HG03378 (cell line): ENCODE measurements around the gene CAVIN2.

ENCODE experiments used
- ATAC-seq: cut with Tn5 transposase; IDR thresholded peaks from one replicate; pipeline ENCODE4 v1.9.1; 2021; ENCODE audit warnings: mild to moderate bottlenecking, moderate library complexity; ENCODE audit not compliant: unreplicated experiment

CAVIN2 gene

DNA sequence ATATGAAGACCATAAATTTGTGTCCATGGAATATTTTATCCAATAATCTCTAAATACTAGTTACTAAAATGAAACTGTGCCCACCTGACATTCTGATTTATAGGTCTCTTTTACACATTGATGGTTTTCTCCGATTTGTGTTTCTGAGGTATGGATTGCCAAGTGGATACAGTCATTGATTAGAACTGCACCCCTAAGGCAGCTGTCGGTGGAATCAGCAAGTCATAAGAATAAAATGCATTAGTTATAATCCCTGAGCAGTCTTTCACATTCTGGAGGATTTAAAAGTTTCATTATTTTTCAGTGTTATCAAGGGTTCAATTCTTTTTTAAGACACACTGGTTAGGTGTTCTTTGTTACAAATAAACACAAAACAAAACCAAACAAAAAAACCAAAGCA lies 6.0 kb downstream of the CAVIN2 start:
- ATAC-seq = no peak

DNA sequence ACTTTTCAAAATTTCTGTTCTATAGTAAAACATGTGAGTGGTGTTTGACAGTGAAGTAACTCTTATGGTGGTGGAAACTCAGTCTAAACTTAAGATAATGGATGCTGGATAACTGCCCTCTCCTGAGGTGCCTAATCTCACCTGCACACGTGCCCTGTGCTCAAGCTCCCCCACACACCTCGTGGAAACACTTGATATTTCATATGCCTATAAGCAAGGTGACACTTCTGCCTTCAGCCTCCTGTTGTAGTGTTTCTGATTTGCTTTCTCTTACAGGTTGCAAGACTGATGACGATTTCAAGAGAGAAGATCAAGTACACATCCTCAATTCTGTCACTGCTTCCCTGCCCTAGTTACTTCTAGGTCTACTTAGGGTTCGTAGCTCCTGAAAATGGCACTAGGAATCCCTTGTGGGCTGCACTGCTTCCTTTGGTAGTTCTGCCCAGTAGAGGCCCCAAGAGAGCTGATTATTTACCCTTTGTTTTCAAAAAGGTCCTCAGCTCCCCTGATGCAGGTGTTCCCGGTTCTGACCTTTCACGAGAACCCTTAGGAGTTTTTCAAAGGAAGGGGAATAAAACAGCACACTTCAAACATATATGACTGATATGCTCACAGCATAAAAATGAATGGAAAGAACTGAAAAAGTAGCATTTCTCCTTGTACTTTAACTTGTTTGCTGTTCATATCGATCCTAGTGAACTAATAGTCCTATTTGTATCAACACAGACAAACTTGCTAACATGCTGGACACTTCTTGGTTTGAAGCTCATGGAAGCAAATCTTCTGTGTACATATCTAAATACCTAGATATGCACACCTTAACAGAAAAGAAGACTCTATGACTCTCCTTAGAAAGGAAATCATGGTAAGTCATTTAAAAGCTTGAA lies 6.7 kb downstream of the CAVIN2 start:
- ATAC-seq = no peak

DNA sequence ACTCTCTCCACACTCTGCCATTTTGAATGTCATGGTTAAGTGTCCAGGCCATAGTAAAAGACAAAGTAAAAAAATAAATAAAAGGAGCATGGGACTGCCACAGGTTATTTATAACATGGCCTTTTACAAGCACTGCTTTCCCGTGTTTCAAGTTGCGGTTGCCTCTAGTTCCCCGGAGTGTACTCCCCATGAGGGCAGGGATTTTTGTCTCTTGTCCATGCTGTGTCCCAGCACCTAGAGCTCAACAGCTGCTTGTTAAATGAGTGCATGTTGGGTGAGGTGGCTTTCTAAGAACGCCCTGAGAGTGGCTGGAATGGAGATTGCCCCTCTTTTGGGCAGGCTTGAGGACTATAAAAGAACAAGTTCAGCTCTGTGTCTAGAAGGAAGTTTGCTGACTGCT lies 8.4 kb downstream of the CAVIN2 start:
- ATAC-seq = no peak

DNA sequence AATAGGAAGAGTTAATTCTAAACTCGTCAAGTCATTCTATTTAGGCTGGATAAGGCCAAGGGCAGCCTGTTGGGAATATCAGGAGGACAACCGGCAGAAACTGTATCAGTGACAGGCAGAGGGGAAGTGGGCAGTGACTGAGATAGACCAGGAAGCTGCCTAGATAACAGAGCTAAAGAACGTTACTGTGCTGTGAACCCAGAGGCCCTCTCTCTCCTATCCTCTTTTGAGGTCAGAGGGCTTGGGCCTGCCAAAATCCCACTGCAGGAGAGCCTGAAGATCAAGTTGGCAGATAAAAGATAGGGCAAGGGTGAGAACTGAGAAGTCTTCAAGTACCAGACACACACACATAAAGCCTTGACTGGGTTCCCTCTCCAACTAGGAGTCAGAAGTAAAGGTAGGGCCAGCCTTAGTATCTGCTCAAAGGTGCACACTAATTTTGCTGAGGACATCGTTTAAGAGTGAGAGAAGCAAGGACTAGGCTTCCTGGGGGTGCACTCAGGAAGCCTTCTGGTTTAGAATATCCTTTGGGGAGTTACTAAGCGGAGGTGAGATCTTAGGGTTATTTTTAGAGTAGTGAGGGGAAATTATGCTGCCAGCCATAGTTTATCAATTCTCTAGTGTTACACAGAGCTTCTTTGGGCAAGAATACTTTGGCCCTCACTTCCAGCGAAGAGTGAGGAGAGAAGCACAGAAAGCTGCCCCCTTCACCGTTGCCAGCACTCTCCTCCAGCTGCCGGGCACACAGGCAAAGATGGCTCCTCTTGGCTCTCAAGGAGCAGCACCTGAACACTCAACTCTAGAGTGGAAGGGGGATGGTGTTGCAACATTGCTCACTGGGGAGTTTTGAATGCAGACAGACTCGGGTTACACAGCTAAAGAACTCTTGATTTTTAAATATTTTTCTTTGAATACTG lies 9.8 kb downstream of the CAVIN2 start:
- peak; percentile 49 for ATAC-seq

DNA sequence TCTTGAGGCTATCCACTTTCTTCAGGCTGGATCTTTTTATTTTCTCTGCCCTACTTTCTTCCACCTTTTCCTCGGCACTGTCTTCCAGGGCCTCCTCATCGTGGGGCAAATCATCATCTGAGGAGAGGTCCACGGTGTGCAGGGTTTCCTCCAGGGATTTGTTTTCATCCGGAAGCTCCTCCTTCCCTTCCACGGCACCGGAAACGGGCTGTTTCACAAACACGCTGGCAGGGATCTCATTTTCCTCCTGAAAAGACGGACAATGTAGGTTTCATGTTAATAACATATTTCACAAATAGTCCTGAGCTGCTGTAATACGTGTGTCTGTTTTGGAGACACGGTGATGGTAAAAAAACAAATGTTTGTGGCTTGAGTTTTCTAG lies 10.4 kb downstream of the CAVIN2 start:
- ATAC-seq = no peak

DNA sequence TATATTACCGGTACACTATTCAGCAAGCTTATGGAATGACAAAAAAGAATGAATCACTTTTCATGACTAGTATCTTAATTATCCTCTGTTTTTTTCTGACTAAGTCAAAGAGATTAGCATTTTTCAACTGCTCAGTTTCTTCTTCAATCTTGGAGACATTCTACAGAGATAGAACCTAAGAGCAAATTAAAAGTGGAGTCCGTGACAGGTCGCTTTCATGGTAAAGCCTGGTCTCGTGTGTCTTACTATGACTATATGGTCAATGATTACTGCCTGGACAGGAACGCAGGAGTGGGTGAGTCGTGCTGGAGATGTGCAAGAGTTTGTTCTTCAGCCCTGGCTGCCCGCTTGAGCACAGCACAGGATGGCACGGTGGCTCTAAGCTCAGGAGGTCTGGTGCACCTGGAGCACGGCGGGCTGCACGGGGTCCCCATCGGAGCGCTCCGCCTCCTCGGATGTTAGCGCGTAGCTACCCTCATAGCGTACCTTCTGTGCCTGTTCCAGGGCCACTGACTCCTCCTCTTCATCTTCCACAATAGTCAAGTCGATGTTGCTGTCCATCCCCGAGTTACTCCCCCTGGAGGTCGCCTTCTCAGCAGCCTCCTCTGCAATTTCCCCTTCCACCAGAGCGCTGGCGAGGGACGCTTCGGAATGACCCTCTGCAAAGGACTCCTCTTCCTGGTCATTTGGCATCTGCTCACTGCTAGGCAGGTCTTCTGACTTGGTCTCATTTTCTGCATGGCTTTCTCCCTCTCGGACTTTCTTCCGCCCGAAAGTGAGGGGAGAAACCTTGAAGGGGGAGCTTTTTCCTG lies 11.1 kb downstream of the CAVIN2 start:
- no peak for ATAC-seq

DNA sequence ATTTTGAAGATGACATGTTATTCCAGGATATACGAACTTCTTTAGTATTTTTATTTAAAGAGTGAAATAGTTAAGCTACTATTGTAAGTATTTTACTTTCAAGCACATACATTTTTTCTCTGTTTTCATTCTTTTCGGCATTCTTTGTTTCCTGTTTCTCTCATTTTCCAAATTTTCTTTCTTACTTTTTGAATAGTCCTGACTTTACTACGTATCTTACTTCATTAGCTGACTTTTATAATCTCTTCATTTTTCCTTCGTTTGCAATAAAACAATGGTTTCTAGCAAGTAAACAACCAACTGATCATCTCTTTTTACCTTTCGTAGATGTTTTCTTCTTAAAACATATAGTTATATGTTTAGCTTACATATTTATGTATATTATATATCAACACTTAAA lies 11.8 kb downstream of the CAVIN2 start:
- ATAC-seq = no peak

DNA sequence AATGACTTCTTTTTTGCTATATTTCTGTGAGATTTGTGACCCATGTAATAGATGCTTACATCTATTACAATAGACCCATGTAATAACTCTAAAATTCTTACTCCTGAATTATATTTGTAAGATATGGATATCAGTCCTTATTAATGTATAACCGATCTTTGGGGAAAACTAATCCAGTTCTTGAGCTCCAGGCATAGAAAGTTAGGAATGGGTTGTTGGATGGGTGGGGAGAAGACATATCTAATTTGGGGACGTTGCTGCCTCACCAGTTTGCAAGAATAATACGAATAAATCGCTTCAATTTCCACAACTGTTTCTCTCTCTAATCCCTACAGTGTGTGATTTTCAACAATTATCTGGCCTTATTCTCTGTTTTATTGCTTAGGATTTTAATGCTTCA lies 13.5 kb downstream of the CAVIN2 start:
- no peak for ATAC-seq

DNA sequence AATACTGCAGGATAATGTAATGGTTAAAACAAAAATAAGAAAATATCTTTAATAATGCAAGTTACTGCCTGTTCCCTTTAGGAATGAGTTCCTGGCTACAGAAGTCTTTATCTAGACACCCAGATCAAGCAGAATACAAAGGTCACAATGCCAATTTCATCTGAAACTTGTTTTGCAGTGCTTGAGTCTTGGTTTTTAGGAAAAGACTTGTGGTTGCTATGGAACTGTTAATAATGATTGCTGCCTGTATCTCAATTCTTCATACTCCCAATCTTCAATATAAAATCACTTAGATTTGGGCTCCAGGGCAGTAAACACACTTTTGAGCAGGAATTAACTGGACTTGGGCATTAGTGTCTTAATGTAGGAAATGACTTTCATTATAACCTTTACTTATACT lies 14.2 kb downstream of the CAVIN2 start:
- no peak for ATAC-seq

DNA sequence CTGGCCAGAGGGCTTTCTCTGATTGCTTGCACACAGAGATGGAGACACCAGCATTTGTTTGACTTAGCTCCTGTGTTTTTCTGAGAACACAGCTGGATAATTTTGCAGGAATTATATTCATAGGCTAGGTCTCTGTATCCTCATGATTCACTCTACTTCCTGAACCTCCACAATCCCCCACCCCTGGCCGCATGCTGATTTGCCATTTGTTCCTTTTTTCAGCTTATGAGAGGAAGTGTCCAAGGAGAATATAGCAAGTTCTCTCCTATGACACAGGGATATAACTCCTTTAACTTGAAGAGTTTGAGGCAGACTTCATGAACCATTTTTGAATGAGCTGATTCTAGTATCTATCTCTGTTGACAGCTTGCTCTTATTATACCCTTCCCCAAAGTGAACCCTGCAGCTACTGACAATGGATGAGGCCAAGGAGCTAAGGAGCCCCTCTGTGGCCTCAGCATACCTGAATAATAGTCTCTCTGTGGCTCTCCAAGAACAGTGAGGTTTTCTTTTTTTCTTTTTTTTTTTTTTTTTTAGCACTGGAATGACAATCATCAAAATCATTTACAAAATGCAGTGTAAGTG lies 15.4 kb downstream of the CAVIN2 start:
- no peak for ATAC-seq

DNA sequence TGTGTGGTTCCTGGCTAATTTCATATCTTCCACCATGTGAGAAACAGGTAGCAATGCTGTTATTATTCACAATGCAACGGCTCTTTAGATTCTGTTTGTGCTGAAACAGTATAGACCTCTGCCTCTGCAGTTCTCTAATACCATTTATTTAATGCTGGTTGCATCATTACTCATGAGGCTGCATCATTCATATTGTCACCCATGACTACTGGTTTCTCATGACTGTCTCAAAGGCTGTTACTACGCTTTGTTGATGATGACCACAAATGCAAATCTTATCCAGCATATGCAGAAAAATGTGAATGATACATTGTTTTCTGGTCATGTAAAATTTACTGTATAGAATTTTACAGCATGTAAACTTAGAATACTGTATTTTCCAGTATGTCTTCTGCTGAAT lies 22.5 kb downstream of the CAVIN2 start:
- no peak for ATAC-seq

DNA sequence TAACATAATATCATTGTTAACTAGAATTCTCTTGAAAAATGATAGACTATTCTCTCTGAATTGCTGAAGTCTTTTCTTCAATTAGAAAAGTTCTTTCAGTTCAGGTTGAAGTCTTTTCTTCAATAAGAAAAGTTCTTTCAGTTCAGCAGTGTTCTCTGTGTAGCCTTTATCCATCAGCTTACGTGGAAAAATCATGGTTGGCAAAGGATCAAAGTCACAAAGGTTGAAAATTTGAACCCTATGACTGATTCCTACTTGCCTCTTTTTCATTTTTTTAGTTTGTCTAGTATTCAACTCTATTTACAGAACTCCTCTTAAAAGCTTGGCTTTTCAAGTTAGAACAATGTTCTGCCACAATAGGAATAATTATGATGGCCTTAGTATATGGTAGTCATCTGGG lies 25.8 kb downstream of the CAVIN2 start:
- no peak for ATAC-seq

DNA sequence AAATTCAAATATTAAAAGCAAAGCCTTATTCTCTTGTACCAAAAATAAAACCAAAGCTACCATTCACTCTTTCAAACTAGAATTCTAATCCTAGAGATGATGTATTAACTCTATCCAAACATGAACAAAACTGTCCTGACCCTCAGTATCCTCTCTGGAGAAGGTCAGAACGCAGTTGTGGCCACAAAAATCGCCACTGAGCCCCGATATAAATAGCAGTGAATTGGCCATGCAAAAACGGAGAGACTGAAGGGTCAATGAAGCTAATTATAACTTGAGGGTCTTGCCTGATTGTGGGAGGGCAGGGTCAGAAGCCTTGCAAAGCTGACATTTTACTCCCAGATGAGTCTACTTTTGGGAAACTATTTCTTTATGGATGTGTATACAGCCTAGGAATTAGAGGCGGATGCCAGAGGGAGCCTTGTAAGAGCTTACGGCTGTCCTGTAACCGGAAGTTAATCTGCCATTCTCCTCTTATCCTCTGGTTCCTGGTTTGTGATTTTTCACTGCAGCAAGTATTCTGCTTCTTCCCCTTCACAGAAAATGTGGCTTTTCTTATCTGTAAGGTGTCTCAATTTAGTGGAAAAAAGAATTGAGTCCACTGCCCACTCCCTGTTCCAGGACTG lies 28.1 kb downstream of the CAVIN2 start:
- no peak for ATAC-seq

DNA sequence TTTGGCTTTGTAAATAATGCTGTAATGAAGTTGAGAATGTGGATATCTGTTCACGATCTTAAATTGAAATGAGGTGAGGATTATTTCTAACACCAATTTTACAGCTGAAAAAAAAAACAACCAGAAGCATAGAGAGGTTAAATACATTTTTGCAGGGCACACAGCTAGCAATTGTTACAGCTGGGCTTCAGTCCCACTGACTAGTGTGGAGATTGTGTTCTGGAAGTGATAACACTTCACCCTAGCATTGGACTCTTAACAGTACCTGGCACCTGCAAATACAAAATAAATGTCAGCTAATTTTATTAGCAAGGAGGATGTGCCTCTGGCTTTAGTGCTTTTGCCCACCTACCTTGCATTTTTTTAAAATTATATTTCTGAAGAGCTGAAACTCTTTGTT lies 28.8 kb downstream of the CAVIN2 start:
- ATAC-seq = no peak

DNA sequence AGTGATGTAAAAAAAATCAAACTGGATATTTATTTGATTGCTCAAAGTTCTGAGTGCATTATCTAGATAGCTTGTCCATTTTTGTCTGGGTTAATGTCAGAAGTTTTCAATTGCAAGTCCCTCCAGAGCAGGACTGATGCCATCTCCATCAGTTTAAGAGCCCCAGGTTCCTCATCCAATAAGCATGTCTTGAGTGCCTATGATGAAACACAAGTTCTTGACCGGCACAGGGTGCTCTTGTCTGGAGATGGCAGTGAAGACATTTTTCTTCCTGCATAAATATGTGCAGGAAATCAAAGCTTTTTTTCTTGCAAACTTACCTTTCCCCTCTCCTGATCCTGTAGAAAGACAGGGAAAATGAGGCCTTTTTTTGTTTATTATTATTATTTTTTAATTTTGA lies 31.9 kb downstream of the CAVIN2 start:
- ATAC-seq = no peak

DNA sequence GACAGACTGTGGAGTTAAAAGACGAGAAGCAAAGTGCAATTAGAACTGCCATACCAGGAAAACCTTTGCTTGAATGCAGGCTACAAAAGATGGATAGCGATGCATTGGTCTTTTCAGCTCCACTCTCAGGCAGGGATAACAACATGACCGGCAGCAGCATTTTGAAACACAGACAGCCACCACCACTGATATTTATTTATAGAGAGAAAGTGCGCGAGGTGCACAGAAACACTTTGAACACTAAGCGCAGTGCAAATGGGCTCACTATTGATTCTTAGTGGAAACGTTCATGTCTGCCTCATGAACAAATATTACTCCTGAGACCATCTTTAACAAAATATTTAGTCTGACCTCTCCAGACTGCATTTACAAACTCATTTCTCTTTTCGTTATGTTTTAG lies 32.9 kb downstream of the CAVIN2 start:
- ATAC-seq = no peak

DNA sequence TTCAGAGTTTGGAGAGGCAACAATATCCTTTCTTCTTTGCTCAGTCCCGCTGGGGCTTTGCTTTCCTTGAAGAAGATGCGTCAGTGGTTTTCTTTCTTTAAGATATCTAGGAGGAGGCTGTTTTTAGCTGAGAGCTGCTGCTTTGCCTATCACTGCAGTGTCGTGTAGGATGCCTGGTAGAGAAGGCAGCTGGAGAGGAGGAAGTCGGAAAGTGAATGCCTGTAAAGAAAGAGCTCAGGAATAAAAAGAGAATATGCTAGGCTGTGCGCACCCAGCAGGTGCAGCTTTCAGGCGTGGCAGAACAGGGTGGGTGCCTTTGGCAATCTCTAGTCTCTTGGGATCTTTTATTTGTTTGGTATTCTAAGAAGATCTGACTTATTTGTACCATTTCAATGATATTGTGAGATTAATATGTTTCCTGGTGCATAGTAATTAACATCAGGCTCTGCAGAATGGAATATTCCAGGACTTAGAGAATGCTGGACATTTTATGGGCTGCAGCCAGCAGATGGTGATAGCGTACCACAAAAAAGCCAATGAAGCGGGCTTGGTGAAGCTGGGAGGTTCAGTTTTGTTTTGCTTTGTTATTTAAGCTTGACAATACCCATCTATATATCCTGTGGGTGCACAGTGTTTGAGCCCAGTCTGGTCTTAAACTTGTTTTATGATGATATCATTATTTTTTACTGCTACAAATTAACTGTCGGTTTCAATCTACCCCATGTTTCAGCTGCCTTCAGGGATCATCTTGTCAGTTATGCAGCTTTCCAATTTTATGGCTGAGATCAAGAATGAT lies 34.9 kb downstream of the CAVIN2 start:
- peak; percentile 85 for ATAC-seq

DNA sequence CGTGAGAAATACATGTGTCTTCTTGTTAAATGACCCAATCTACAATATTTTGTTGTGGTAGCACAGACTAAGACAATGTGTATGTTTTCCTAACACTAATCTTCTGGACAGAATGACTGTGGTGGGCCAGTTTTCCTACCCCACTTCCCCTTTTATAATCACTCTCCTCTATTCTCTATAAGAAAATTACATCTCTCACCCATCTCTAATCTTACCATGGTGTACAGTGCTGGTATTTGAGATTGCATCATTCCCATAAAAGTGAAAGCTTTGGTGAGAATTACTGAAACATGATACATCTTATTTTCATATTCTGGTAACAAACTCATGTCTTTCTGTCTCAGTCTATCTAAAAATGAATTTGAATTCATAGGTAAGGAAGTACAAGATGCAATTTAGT lies 40.5 kb downstream of the CAVIN2 start:
- ATAC-seq = no peak

DNA sequence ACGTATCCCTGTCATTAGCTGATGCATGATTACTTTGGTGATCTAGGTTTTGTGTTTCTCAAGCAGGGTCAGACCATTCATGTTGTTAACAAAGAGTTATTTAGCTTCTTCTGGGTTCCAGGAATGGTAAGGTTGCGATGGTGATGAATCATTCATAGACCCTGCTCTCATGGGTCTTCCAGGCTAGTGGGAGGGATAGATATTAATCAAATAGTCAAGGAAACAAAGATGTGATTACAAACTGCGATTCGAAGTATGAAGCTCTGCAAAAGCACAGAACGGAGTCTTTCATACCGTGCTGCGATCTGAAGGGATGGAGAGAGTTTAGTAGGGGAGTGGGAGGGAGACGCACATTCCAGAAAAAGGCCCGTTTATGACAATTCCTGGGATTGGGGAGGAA lies 42.1 kb downstream of the CAVIN2 start:
- ATAC-seq = no peak

DNA sequence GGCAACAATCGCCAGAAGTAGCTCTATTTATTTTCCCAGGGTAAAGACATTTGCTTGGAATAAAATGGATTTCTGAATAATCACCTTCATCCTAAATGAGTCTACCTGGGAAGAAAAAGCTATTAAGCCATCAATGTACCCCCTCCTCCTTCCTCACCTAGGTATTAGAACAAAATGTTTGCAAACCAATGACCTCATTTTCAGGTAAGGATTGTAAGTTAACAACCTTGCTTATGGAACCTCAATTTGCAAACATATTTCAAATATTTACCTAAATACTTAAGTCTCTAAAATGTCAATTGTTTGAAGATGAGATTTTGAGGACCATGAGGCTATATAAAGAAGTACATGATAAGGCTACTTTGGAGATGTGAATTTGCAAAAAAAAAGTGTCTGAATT lies 43.9 kb downstream of the CAVIN2 start:
- no peak for ATAC-seq
